ENCODE measurements around the gene CHCHD3. TPM values are rescaled to one million over a fixed set of nuclear protein-coding genes. Genes with fewer than 3 reads are reported as not detected.

The CHCHD3 gene
- total RNA-seq, 1 donor from 2014 or later = 38.5 TPM

DNA sequence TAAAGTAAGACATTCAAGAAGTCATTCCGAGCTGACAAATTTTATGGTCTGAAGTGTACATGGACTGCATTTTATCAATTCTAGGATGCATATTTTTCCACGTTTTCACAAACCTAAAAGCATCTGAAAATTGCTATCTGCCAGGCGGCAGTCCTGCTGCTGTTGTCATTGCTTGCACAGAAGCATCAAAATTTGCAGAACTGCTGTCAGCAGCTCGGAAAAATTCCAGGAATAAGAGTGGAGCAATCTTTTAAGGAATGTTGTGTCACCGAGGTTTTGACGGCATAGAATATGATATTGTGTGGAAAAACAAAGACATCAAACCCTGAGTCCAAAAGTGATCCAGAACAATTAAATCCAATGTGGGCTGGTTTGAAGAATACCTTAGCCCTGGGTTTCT, 61.4 kb downstream of the CHCHD3 start:
- DNase-seq = no peak
- intact Hi-C loops (cut with DNase I) = no loop called here
- H3K27me3 ChIP-seq (ENCODE audit: low read depth) = no peaks in the 10 kb centered on the region
- no peaks in the 10 kb centered on the region for H3K36me3 ChIP-seq
- no peak overlapping the region for H3K4me3 ChIP-seq
- ATAC-seq = no peak
- peaks cover 10% of the 10 kb centered on the region for H3K4me1 ChIP-seq
- TF ChIP-seq, protein P1, sequence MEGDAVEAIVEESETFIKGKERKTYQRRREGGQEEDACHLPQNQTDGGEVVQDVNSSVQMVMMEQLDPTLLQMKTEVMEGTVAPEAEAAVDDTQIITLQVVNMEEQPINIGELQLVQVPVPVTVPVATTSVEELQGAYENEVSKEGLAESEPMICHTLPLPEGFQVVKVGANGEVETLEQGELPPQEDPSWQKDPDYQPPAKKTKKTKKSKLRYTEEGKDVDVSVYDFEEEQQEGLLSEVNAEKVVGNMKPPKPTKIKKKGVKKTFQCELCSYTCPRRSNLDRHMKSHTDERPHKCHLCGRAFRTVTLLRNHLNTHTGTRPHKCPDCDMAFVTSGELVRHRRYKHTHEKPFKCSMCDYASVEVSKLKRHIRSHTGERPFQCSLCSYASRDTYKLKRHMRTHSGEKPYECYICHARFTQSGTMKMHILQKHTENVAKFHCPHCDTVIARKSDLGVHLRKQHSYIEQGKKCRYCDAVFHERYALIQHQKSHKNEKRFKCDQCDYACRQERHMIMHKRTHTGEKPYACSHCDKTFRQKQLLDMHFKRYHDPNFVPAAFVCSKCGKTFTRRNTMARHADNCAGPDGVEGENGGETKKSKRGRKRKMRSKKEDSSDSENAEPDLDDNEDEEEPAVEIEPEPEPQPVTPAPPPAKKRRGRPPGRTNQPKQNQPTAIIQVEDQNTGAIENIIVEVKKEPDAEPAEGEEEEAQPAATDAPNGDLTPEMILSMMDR (IDR thresholded peaks at IDR 0.05) = no peak
- no peak overlapping the region for H3K27ac ChIP-seq
- no peaks in the 10 kb centered on the region for H3K9me3 ChIP-seq

DNA sequence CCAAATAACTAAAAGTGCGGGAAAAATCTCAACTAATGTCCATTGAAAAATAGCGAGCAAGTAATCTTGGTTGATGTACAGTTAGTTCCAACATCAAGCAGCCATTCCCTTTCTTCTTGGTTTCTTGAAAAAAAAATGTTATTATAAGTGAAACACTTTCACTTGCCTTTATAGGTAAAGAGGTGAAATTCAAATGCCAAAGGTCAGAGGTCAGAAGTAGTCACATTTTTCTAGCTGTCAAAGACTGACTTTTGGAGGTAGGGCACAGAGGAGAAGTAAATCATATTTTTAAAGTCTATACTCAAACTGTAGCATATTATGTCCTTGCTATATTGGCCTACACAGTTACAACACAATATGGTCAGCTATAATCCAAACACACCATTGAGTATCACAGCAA, 62.3 kb downstream of the CHCHD3 start:
- Histone ChIP-seq H3K4me1 (peaks cover 6% of the 10 kb centered on the region), H3K27me3 (ENCODE audit: low read depth) (no peaks in the 10 kb centered on the region), H3K9me3 (no peaks in the 10 kb centered on the region), H3K36me3 (no peaks in the 10 kb centered on the region), H3K4me3 (no peak overlapping the region), H3K27ac (no peak overlapping the region)
- no peak for DNase-seq
- ATAC-seq = no peak
- intact Hi-C loops (cut with DNase I) = no loop called here
- TF ChIP-seq, protein P1 (IDR thresholded peaks at IDR 0.05) = no peak

DNA sequence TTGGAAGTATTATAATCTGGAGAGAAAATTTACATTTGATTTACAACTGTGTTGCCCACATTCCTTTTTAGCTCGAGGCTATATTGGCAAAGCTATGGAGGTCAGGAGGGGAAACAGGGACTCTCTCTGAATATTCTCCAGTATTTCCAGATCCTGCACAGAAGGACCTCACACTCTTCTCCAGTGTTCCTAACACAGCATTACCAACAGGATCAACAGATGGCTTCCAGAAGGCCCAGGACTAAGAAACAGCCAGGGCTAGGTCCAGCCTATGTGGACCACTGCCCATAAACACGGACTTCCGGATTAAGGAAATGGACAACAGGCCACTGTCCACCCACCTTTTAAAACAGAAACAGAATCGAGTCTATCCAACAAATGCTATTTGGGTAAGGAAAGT, 65.3 kb downstream of the CHCHD3 start:
- intact Hi-C loops (cut with DNase I) = no loop called here
- Histone ChIP-seq H3K4me3 (no peak overlapping the region), H3K9me3 (no peaks in the 10 kb centered on the region), H3K27me3 (ENCODE audit: low read depth) (no peaks in the 10 kb centered on the region), H3K27ac (no peak overlapping the region), H3K4me1 (no peaks in the 10 kb centered on the region), H3K36me3 (no peaks in the 10 kb centered on the region)
- DNase-seq (no peak), ATAC-seq (no peak)
- TF ChIP-seq, protein P1 (IDR thresholded peaks at IDR 0.05) = no peak

DNA sequence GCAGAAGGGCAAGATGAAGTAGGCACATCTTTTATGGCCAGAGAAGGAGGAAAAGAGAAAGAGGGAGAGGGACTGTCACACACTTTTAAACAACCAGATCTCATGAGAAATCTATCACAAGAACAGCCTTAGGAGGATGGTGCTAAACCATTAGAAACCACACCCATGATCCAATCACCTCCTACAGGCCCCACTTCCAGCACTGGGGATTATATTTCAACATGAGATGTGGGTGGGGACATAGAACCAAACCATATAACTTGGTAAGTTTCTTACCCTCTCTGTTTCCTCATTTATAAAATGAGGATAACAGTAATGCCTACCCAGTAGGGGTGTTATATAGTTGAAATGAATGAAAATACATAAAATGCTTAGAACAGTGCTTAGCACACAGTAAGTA, 66.0 kb downstream of the CHCHD3 start:
- intact Hi-C loops (cut with DNase I) = no loop called here
- H3K27me3 ChIP-seq (ENCODE audit: low read depth) = no peaks in the 10 kb centered on the region
- TF ChIP-seq, protein P1 (IDR thresholded peaks at IDR 0.05) = no peak
- DNase-seq = no peak
- no peaks in the 10 kb centered on the region for H3K36me3 ChIP-seq
- H3K4me1 ChIP-seq = no peaks in the 10 kb centered on the region
- no peak overlapping the region for H3K4me3 ChIP-seq
- no peaks in the 10 kb centered on the region for H3K9me3 ChIP-seq
- ATAC-seq = no peak
- no peak overlapping the region for H3K27ac ChIP-seq

DNA sequence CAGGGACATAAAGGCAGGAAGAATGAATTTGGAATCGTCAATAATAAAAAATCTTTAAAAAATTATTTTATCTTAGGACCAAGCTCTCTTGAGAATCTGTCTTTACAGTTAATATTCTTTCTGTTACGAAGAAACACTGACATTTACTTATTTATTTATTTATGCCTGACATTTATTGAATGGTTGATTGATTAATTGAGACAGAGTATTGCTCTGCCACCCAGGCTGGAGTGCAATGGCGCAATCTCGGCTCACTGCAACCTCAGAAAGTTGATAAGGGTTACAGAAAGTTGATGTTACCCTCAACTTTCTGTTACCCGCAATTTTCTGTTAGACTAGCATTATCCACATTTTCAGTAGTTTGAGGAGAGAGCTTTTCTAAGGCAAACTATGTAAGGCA, 70.1 kb downstream of the CHCHD3 start:
- DNase-seq = no peak
- Histone ChIP-seq H3K36me3 (no peaks in the 10 kb centered on the region), H3K4me1 (no peaks in the 10 kb centered on the region), H3K27ac (no peak overlapping the region), H3K27me3 (ENCODE audit: low read depth) (no peaks in the 10 kb centered on the region), H3K9me3 (no peaks in the 10 kb centered on the region), H3K4me3 (no peak overlapping the region)
- ATAC-seq = no peak
- intact Hi-C loops (cut with DNase I) = no loop called here
- TF ChIP-seq, protein P1 (IDR thresholded peaks at IDR 0.05) = no peak

Data from lower lobe of right lung (tissue), 2 donors.